Stimulated activated CD4-positive, alpha-beta T cell treated with anti-CD3 and anti-CD28 coated beads, Interleukin-15, amount 100 ng/mL, for 1 hour (primary cell): Measurements from ENCODE around the gene ZBTB20.

ENCODE experiments used
- DNase-seq, 2 donors: peaks; one replicate each; pipeline ENCODE4 v3.0.0-alpha.2; 2020; ENCODE audit warnings: low read depth in 1 of 2, low spot score in 1 of 2

The ZBTB20 gene

DNA sequence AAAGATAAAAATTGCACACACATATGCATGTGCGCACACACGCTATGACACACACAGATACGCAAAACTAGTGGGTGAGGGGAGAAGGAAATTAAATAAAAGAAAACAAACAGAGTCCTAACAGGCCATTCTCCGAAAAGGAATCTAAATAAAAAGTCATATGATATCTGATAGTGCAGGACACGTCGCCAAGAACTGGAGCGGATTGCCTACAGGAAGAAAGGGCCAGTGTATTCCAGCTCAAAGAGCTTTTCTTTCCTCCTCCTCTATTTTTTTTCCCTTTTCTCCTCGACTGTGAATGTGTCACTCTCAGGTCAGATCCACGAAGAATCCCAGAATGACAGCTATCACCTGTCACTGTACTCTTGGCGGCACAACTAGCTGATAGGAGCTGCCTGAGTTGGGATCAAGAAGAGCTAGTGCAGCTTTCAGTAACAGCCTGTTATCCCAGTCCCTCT, 695.5 kb downstream of the ZBTB20 start:
- DNase-seq, result no peak

DNA sequence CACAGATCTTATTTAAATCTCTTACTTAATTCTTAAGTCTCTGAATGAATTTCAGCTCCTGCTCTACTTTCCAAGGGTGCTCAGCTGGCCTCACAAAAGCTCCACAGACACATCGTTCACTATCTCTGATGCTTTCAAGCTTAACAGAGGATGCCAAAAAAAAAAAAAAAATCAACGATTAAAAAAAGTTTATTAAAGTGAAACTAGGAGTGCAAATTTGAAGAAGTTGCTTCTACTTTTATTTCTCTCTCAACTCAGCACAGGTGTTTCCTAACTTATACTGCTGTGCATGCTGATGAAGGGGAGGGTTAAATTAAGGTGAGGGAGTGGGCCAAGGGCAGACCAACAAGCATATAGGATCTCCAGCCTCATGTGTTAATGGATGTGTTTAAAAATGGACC, 696.0 kb downstream of the ZBTB20 start:
- no peak for DNase-seq

DNA sequence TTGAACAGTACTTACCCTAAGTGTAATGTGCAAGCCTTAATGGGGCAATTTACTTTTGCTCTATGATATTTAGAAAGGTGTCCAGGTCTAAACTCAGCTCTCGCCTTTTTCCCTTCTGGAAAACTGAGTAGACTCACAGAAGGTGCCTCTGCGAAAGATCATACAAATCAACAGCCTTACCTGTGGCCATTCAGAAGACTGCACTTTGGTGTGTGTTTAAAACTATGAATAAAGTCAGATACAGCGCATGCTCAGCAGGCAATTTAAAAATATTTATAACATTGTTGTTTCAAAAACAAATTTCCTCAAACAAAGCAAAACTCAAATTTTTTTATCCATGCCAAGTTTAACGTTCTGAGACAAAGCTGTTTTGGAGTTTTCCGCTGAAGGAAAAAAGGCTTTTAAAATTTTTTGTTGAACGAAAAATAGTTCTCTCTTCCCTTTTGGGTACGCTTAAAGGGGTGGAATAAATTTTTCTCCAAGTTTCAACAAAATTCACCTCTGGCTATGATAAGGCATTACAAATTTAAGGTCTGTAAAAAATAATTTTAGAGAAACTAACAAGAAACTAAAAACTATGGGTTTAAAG, 697.0 kb downstream of the ZBTB20 start:
- no peak for DNase-seq

DNA sequence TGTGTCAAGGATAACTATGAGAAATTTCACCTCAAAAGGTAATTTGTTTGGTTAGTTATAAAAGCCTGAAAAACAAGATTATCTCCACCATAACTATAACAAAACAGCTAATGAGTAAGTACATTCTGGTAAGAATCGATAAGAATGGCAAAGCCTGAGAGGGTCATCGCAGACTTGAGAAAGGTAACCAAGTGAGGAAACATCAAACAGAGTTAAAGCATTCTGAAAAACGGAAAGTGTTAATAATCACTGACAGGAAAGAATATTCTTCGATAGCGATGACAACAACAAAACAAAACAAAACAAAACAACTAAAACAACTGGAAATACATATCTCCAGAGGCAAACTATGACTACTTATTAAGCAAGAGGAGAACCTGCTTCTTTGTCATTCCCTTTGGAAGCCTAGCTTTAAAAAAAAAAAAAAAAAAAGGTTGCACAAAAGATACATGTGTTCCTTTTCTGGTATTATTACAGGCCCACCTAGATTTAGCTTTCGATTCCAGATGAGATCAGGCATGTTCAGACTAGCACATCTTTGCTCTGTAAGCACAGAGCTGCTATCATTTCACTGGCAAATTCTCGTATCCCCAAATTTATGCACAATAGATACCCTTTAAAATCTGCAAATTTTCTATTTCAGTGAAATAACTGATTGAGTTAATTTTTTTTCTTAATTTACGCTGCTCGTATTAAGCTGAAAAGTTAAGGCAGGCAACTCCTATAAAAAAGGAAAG, 697.6 kb downstream of the ZBTB20 start:
- no peak for DNase-seq

DNA sequence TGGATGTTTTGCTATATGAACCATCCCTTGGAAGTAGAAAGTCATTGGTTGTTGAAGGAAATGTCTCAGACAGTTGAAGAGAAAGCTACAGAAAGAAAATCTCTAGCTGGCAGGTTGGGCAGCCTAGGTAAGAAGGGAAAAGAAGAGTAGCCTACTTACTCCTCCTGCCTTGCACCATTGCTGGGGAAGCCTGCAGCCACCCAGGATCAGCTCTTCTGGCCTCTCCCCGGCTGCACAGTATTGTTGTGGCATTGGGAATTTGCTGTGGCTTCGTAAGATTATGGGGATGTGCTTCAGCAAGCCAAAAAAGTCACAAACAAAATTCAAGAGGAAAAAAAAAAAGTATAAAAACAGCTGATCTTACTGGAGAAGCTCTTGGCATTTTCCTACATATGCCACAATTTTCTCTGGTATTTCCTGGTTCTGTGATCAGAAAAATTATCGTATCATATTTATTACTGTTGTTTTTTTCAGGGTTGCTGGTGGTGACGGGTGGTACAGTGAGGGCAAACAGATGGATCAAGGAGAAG, 699.1 kb downstream of the ZBTB20 start:
- DNase-seq, result no peak

DNA sequence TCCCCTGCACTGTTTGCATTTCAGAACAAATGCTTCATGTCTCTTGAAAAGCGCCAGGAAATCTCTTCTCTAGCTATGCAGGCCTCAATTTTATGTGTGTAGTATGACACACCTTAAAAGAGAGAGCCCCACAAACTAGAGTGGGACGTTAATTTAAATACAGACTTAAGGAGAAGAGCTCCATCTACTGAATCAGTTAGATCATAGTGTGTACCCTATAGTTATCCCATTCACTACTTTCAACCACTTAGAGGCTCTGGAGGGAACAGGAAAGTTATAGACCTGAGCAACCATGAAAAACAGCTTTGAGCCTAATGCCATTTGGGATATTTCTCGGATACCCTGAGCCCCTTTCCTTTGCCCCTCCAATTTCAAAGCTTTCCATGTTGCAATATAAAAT, 699.5 kb downstream of the ZBTB20 start:
- no peak for DNase-seq

DNA sequence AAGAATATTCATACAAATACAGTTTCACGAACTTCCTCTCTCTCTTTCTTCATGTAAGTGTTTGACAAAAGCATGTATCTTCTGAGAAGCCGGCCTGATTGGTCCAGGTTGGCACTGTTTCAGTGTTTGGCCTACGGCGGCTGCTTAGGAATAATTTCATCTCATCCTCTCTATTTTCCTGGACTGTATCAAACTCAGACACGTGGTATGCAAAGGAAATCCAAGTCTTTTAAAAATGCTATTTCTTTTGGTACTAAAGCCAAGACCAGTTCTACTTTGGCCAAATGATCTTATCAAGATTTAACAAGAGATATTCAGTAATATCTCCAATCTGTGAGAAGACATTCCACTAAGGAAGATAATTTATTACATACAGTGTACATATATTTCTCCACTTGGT, 700.5 kb downstream of the ZBTB20 start:
- no peak for DNase-seq

DNA sequence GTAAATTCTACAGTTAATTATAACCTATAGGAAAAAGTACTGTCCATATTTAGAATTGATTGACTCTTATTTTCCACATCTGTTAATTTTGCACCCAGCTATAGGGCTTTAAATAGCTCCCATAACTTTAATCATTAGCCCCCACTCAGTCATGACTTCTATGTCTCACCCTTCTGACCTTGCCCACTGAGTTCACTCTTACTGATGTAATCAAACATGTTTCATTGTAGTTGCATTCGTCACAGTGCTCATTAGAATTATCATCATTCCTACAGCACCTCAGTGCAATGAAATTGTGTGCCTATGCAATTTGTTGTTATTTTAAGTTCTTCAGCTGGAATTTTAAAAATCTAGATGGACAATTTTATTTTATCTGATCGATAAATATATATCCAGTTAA, 701.9 kb downstream of the ZBTB20 start:
- DNase-seq, result no peak

DNA sequence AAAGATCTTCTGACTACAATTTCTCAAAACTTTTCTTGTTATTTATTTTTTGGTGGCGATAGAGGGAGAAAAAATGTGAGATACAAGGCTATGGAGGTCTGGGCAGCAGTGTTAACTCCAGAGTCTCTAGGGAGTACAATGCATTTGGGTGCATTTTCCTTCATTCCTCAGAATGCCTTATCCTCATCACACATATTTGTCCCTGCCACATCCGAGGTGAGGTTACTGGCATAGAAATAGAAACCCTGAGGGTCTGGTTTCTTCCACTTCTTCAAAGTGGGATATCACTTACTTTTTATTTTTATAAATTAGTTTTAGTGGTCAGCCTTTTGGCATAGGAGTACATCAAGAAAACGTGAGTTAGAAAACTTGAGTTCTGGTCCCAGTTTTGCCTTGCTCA, 702.9 kb downstream of the ZBTB20 start:
- no peak for DNase-seq

DNA sequence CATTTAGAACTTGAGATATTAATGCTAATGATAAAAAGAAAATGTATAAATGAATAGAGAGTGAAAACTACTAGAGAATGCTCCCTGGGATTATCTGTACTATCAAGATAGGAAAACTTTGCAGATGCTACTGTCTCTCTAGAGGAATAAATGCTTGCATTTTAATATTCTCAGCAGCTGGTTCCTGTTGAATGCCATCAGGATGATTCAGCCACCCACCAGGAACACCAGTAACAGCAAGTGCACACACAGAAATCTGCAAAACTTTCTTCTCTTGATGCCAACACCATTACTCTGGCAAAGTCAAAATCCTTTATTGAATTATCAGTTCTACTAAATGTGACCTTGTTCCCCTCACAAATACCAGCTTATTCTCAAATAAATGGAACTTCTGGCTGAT, 704.8 kb downstream of the ZBTB20 start:
- no peak for DNase-seq

DNA sequence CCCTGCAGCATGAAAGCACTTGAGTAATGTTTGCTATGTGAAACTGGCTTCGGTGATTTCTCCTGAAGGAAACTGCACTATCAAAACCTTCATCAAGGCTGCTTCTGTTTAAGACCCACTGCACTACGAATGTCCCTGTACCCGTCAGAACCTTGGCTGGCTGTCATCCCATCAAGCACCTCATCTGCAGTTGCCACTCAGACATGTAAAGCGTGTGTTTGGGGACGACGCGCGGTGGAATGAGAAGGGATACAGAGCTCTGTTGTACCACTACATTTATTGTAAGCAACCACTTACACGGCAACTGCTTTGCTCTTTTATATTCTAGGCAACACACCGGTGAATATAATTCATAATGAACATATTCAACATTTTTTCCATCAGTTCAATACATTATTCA, 705.7 kb downstream of the ZBTB20 start:
- no peak for DNase-seq

DNA sequence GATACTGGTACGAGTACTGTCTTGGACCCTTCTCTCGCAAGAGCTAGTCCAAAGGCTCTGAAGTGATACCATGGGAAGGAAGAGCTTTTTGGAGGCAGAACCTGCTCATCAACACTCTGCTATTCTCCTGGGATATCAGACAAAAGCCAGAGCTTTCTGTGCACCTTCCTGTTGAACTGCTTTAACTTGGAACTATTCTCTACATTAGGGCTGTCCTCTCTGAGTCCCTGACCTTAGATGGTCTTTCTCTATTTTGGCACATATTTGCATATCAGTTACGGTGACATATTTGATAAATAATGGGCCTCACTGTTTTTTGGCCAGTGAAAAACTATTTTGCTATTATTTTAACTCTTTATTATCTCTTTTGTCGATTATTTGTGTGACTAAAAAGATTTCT, 706.4 kb downstream of the ZBTB20 start:
- no peak for DNase-seq

DNA sequence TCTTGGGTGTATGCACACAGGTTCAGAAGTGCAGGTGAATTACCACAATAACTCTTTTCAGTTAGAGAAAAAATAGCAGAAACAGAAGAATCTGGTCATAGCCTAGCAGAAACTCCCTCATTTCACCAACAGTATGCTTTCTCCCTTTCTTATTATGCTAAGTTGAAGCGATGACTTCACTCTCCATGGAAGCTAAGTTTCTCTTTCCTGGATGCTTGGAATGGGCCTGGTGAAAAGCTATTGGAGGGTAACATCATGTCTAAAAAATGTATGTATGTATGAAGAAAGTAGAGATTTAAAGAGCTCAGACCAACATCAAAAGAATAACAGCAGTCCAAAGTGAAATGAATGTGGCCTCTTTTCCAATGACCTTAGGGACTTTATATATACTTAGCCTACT, 707.8 kb downstream of the ZBTB20 start:
- no peak for DNase-seq

DNA sequence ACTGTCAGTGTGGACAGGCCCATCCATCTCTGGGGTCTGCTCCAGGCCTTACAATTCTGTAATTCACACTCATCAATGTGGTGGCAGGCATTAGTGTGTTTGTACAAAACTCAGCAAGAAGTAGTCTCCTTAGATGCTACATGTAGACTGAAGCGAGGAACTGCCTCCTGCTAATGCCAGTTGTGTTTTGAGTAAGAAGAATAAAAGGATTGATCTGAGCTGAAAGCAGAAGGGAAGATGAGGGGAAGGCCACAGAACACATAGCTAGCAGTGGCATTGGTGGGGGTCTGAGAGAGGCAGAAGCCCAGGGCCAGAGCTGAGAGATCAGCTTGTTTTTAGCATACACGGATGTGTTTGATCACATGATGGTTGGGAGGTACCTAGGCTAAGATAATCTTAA, 709.2 kb downstream of the ZBTB20 start:
- no peak for DNase-seq

DNA sequence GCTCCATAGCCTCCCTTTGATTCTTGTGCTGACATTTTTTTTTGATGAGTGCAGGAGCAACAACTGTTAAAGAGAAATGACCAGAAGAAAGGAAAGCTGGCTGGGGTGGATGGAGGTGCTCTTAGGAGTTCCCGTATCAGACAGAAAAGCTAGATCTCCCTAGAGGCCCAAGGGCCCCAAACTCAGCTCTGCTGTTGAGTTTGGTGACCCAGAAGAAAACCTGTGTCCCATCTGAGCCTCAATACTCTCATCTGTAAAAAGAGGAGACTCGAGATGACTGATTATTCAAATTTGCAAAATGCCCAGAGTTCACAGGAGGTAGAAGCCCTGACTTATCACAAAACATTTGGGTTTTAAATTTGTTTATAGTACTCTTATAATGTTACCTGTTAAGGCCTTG, 710.9 kb downstream of the ZBTB20 start:
- DNase-seq, result no peak

DNA sequence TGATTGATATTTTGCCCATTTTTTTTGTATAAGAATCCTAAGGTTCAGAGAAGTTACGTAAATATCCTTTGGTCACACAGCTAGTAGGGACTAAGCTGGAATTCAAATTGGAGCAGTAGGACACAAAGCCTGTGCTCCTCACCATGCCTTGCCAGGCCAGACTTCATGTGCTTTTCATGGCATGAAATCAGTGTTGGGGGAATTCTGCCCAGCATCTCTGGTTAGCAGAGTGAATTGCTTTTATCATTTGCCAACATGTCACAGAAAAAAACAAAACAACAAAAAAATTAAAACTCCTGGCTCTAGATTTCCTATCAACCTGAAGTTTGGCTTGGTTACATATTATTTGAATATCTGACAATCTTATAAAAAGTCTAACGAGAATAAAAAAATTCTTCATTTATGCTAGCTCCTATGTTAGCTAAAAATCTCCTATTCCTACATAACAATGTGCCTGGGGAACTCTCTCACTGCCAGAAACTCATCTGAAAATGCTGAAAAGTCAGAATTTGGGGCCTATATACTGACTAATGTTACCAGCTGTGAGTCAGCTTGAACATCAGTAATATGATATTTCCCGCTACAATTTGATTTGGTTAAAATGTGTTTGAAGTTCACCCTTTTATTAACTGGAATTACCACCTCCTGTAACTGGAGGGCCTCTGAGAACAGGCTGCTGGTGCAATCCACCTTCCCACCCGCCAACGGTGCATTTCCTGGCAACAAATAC, 711.5 kb downstream of the ZBTB20 start:
- no peak for DNase-seq

DNA sequence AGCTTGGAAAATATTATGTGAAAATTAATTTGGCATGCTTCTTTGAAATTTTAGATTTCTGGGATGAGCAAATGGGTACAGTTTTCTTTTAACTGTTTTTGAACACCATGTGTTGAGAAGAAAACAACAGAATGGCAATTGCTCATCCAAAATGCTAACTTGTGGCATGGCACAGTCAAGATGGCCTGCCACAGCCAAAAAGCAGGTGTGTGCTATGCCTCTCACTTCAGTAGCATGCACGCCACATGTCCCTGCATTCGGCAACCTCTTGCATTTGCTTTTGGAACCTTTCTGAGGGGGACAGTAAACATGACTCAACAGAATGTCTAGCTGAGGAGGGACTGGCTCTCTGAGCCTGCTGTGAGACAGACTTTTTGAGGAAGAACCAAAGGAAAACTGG, 714.8 kb downstream of the ZBTB20 start:
- DNase-seq, result no peak

DNA sequence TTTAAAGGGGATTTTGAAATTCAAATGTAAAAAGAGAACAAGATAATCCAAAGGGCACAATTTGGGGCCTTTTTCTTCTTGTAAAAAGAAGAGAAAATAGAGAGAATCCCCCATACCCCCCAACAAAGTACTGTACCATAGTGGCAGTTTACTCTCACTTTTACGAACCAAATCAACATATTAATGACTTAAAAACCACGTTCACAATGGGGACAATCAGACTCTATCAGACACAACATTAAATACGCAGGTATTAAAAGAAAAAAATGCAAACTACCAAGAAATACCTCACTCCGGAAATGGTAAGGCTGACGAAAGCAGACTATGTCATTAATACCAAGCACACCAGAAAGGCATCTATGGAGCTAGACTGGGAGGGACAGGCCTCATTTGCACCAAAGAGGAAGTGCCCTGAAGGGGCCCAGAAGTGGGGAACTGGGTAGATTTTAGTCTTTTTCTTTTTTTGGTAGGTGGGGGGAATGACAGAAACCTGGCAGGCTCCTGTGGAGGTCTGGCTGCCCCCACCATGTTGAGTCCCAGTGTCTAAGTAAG, 719.0 kb downstream of the ZBTB20 start:
- DNase-seq, result no peak

DNA sequence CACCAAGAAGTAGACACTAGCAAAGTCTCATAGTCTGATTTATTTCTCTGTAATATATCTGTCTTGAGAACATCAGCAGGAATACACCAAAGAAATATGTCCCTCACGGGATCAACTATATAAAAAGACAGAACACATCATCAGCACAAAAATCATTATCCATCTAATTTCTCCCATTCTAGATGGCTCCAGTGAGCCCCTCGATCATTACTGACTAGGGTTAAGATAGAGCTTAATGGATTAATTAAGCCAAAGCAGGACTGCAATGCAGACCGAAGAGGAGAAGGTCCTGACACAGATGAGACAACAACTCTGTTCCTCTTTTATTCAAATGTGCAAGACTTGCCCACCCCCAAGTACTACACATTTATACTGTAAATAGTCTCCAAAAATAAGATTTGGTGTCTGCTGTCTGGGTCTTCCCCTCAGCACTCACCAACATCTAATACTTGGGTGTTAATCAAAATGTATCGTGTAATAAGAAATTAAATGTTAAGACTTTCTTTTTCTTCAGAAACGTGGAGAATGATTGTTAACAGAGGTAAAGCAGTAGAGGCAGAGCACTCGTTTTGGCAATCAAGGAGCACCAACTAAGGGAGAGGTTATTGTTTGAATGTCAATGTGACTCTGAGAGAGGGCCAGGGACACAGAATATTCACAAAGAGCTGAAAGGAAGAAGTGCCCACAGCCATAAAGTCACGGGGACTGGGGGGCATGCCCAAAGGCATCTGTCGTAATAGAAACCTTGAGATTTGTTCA, 719.6 kb downstream of the ZBTB20 start:
- DNase-seq, result no peak

DNA sequence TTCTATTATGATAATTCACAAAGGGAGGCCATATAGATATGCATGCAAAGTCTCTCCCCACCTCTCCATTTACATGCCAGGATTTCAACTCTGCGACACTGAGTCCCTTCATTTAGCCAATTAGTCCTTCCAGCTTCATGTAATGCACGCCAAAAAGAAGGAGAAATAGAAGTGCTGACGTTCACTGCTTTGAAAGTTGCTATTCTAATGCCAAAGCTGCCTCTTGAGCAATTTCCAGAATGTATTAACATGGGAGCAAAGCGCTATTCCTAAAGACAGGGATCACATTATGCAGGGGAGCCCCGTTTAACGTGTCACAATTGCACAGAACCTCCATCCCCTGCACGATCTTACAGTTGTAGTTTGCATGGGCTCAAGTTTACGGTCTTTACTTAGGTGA, 722.8 kb downstream of the ZBTB20 start:
- no peak for DNase-seq

DNA sequence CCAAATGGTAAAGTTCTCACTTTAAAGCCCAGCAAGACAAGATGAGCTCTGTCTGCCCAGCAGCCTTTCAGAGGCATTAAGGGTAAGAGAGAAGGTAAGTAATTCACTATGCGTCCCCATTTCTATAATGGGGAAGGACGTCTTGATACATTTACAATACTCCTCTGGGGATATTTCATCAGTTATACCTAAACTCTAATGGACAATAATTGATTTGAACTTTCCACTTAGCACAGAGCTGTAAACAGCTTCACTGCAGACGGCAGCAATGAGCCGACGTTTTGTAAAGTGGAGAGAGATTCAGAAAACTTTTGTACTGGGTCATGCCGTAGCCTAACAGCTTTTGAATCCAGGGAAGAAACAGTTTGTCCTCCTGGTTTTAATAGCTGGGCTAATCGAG, 725.9 kb downstream of the ZBTB20 start:
- no peak for DNase-seq
